ENCODE results near the gene SLAMF6. TPM values are rescaled to one million over a fixed set of nuclear protein-coding genes. Genes with fewer than 3 reads are reported as not detected.

The SLAMF6 gene
- total and polyA plus RNA-seq, 4 donors, result 0.10 to 0.14 (median 0.11) TPM; not detected in 1

- Histone ChIP-seq H3K4me3 (ENCODE audit: low read depth, low read length) (no peak overlapping the region), H3K27me3 (ENCODE audit: control insufficient read depth, insufficient read depth, low read length) (no peaks in the 10 kb centered on the region), H3K27ac (ENCODE audit: low read depth, low read length) (no peak overlapping the region), H3K9me3 (ENCODE audit: control insufficient read depth, insufficient read depth, low read length) (no peaks in the 10 kb centered on the region), H3K4me1 (ENCODE audit: control insufficient read depth, insufficient read depth, low read length) (no peaks in the 10 kb centered on the region), H3K36me3 (ENCODE audit: control insufficient read depth, insufficient read depth, low read length) (no peaks in the 10 kb centered on the region)
- WGBS (ENCODE audit: insufficient coverage), result no CpG with 5 or more reads among the region's 8 CpGs
- DNase-seq (ENCODE audit: low read depth in 4 of 6, low spot score in 6 of 6), result no peak
Measured at GRCh38 chr1:160446945-160447600, 76.0 kb downstream of the SLAMF6 start.

GRCh38 chr1:160439718-160440117, 83.3 kb downstream of the SLAMF6 start:
- Histone ChIP-seq H3K4me3 (ENCODE audit: low read depth, low read length) (no peak overlapping the region), H3K4me1 (ENCODE audit: control insufficient read depth, insufficient read depth, low read length) (no peaks in the 10 kb centered on the region), H3K27ac (ENCODE audit: low read depth, low read length) (no peak overlapping the region), H3K36me3 (ENCODE audit: control insufficient read depth, insufficient read depth, low read length) (no peaks in the 10 kb centered on the region), H3K27me3 (ENCODE audit: control insufficient read depth, insufficient read depth, low read length) (no peaks in the 10 kb centered on the region), H3K9me3 (ENCODE audit: control insufficient read depth, insufficient read depth, low read length) (no peaks in the 10 kb centered on the region)
- WGBS (ENCODE audit: insufficient coverage), result no CpG with 5 or more reads among the region's 2 CpGs
- no peak for DNase-seq (ENCODE audit: low read depth in 4 of 6, low spot score in 6 of 6)

- Histone ChIP-seq H3K4me1 (ENCODE audit: control insufficient read depth, insufficient read depth, low read length) (no peaks in the 10 kb centered on the region), H3K9me3 (ENCODE audit: control insufficient read depth, insufficient read depth, low read length) (no peaks in the 10 kb centered on the region), H3K27ac (ENCODE audit: low read depth, low read length) (no peak overlapping the region), H3K36me3 (ENCODE audit: control insufficient read depth, insufficient read depth, low read length) (no peaks in the 10 kb centered on the region), H3K4me3 (ENCODE audit: low read depth, low read length) (no peak overlapping the region), H3K27me3 (ENCODE audit: control insufficient read depth, insufficient read depth, low read length) (no peaks in the 10 kb centered on the region)
- DNase-seq (ENCODE audit: low read depth in 4 of 6, low spot score in 6 of 6), result no peak
- no CpG with 5 or more reads among the region's 2 CpGs for WGBS (ENCODE audit: insufficient coverage)
Measured at GRCh38 chr1:160438935-160439334, 84.1 kb downstream of the SLAMF6 start.

GRCh38 chr1:160438317-160438918, 84.6 kb downstream of the SLAMF6 start:
- Histone ChIP-seq H3K4me1 (ENCODE audit: control insufficient read depth, insufficient read depth, low read length) (no peaks in the 10 kb centered on the region), H3K9me3 (ENCODE audit: control insufficient read depth, insufficient read depth, low read length) (no peaks in the 10 kb centered on the region), H3K36me3 (ENCODE audit: control insufficient read depth, insufficient read depth, low read length) (no peaks in the 10 kb centered on the region), H3K27ac (ENCODE audit: low read depth, low read length) (no peak overlapping the region), H3K27me3 (ENCODE audit: control insufficient read depth, insufficient read depth, low read length) (no peaks in the 10 kb centered on the region), H3K4me3 (ENCODE audit: low read depth, low read length) (no peak overlapping the region)
- WGBS (ENCODE audit: insufficient coverage), result 80% methylated on average over 1 of the region's 4 CpGs
- DNase-seq (ENCODE audit: low read depth in 4 of 6, low spot score in 6 of 6), result no peak

- H3K27ac ChIP-seq (ENCODE audit: low read depth, low read length), result no peak overlapping the region
- H3K36me3 ChIP-seq (ENCODE audit: control insufficient read depth, insufficient read depth, low read length), result no peaks in the 10 kb centered on the region
- WGBS (ENCODE audit: insufficient coverage), result no CpG with 5 or more reads among the region's 4 CpGs
- no peaks in the 10 kb centered on the region for H3K4me1 ChIP-seq (ENCODE audit: control insufficient read depth, insufficient read depth, low read length)
- no peaks in the 10 kb centered on the region for H3K9me3 ChIP-seq (ENCODE audit: control insufficient read depth, insufficient read depth, low read length)
- no peak for DNase-seq (ENCODE audit: low read depth in 4 of 6, low spot score in 6 of 6)
- no peak overlapping the region for H3K4me3 ChIP-seq (ENCODE audit: low read depth, low read length)
- no peaks in the 10 kb centered on the region for H3K27me3 ChIP-seq (ENCODE audit: control insufficient read depth, insufficient read depth, low read length)
Measured at GRCh38 chr1:160437432-160438316, 85.4 kb downstream of the SLAMF6 start.

- no peak overlapping the region for H3K4me3 ChIP-seq (ENCODE audit: low read depth, low read length)
- H3K27me3 ChIP-seq (ENCODE audit: control insufficient read depth, insufficient read depth, low read length), result no peaks in the 10 kb centered on the region
- no peaks in the 10 kb centered on the region for H3K9me3 ChIP-seq (ENCODE audit: control insufficient read depth, insufficient read depth, low read length)
- no peaks in the 10 kb centered on the region for H3K4me1 ChIP-seq (ENCODE audit: control insufficient read depth, insufficient read depth, low read length)
- H3K27ac ChIP-seq (ENCODE audit: low read depth, low read length), result no peak overlapping the region
- no peaks in the 10 kb centered on the region for H3K36me3 ChIP-seq (ENCODE audit: control insufficient read depth, insufficient read depth, low read length)
- WGBS (ENCODE audit: insufficient coverage), result no CpG with 5 or more reads among the region's 2 CpGs
- no peak for DNase-seq (ENCODE audit: low read depth in 4 of 6, low spot score in 6 of 6)
Measured at GRCh38 chr1:160436966-160437365, 86.1 kb downstream of the SLAMF6 start.

Other genes starting within 250 kb of the SLAMF6 start
- gene PEX19, start 238.1 kb downstream of the SLAMF6 start, total RNA-seq, result 10 to 100 TPM; 54.6 to 64.4 TPM
- 10 to 100 TPM; 66.0 to 67.5 TPM for gene PEX19, start 238.1 kb downstream of the SLAMF6 start, polyA plus RNA-seq (ENCODE audit: insufficient read length in 2 of 2)
- 100 to 1,000 TPM; 170 to 200 TPM for gene COPA, start 180.0 kb downstream of the SLAMF6 start, total RNA-seq
- gene COPA, start 180.0 kb downstream of the SLAMF6 start, polyA plus RNA-seq (ENCODE audit: insufficient read length in 2 of 2), result 100 to 1,000 TPM; 136 to 164 TPM
- gene NCSTN, start 179.9 kb downstream of the SLAMF6 start, total RNA-seq, result 10 to 100 TPM; 54.1 to 56.8 TPM
- 10 to 100 TPM; 70.9 to 74.3 TPM for gene NCSTN, start 179.9 kb downstream of the SLAMF6 start, polyA plus RNA-seq (ENCODE audit: insufficient read length in 2 of 2)
- gene NHLH1, start 156.2 kb downstream of the SLAMF6 start, total RNA-seq, result 1 to 10 TPM; 1.4 to 1.9 TPM
- gene NHLH1, start 156.2 kb downstream of the SLAMF6 start, polyA plus RNA-seq (ENCODE audit: insufficient read length in 2 of 2), result 1 to 10 TPM; 4.9 to 5.2 TPM
- 1 to 10 TPM; 8.7 to 9.1 TPM for gene VANGL2, start 122.7 kb downstream of the SLAMF6 start, total RNA-seq
- gene VANGL2, start 122.7 kb downstream of the SLAMF6 start, polyA plus RNA-seq (ENCODE audit: insufficient read length in 2 of 2), result 10 to 100 TPM; 65.0 to 67.0 TPM
- gene CD84, start 56.2 kb upstream of the SLAMF6 start, total RNA-seq, result 10 to 100 TPM in 1 of 2 donors, 1 to 10 TPM in 1; 4.6 to 10.1 TPM
- gene CD84, start 56.2 kb upstream of the SLAMF6 start, polyA plus RNA-seq (ENCODE audit: insufficient read length in 2 of 2), result 1 to 10 TPM; 3.3 to 6.0 TPM
- not detected for gene SLAMF1, start 123.8 kb upstream of the SLAMF6 start, total RNA-seq
- gene SLAMF1, start 123.8 kb upstream of the SLAMF6 start, polyA plus RNA-seq (ENCODE audit: insufficient read length in 2 of 2), result not detected
- 1 to 10 TPM; 1.1 to 9.4 TPM for gene CD48, start 188.6 kb upstream of the SLAMF6 start, total RNA-seq
- gene CD48, start 188.6 kb upstream of the SLAMF6 start, polyA plus RNA-seq (ENCODE audit: insufficient read length in 2 of 2), result under 1 TPM in 1 of 2 donors, not detected in 1; 0.62 TPM
- gene SLAMF7, start 216.0 kb upstream of the SLAMF6 start, total RNA-seq, result under 1 TPM; 0.11 to 0.59 TPM
- not detected for gene SLAMF7, start 216.0 kb upstream of the SLAMF6 start, polyA plus RNA-seq (ENCODE audit: insufficient read length in 2 of 2)

All from spinal cord (tissue), 10 donors.